ENCODE data around the gene KRTDAP.
"Not testable (repeated sequence)": the region's sequence is repeated elsewhere in the genome, so short reads cannot be mapped to it uniquely, and the experiment has no call there.

The KRTDAP gene

GRCh38 chr19:35468637-35469036 is 21.6 kb downstream of the KRTDAP start:
- H2BK120ac ChIP-seq (ENCODE audit: insufficient read depth, low read length, poor library complexity), result no peak overlapping the region
- no CpG with 5 or more reads among the region's 2 CpGs for WGBS (ENCODE audit: extremely low coverage, insufficient coverage, insufficient read length)
- no peak overlapping the region for H2AK5ac ChIP-seq (ENCODE audit: low read length)
- no peaks in the 10 kb centered on the region for H3K36me3 ChIP-seq (ENCODE audit: control insufficient read depth in 1 of 2, insufficient read depth in 2 of 2, low read length in 2 of 2)
- no peak overlapping the region for H4K8ac ChIP-seq (ENCODE audit: low read depth, low read length)
- no peak overlapping the region for H3K23ac ChIP-seq (ENCODE audit: low read length)
- H3K79me2 ChIP-seq (ENCODE audit: control insufficient read depth, insufficient read depth, low read length, poor library complexity), result peaks cover 2% of the 10 kb centered on the region
- H3K4me1 ChIP-seq (ENCODE audit: control insufficient read depth in 1 of 2, insufficient read depth in 2 of 2, low read length in 2 of 2), result no peaks in the 10 kb centered on the region
- H2BK5ac ChIP-seq (ENCODE audit: low read depth, low read length, poor library complexity), result no peak overlapping the region
- no peak overlapping the region for H4K91ac ChIP-seq (ENCODE audit: low read depth, low read length)
- no peak overlapping the region for H2BK12ac ChIP-seq (ENCODE audit: low read length)
- H3K4me3 ChIP-seq (ENCODE audit: low read depth, low read length), result no peak overlapping the region
- H3K27me3 ChIP-seq (ENCODE audit: insufficient read depth, low read length), result no peaks in the 10 kb centered on the region
- H3K9ac ChIP-seq (ENCODE audit: low read length), result no peak overlapping the region
- no peak overlapping the region for H2AFZ ChIP-seq (ENCODE audit: insufficient read depth, low read length, poor library complexity)
- H3K27ac ChIP-seq (ENCODE audit: low read depth, low read length), result no peak overlapping the region
- H4K12ac ChIP-seq (ENCODE audit: low read depth, low read length), result no peak overlapping the region
- no peak overlapping the region for H3K4ac ChIP-seq (ENCODE audit: low read depth, low read length)
- no peaks in the 10 kb centered on the region for H3K79me1 ChIP-seq (ENCODE audit: low read length)
- no peaks in the 10 kb centered on the region for H3K9me3 ChIP-seq (ENCODE audit: insufficient read depth, low read depth, low read length)
- peak in 1 of 2 donors; percentile 27 for DNase-seq
- no peak overlapping the region for H3K14ac ChIP-seq (ENCODE audit: low read length)
- H3K4me2 ChIP-seq (ENCODE audit: low read length), result no peak overlapping the region
- no peak overlapping the region for H3K18ac ChIP-seq (ENCODE audit: low read length)

GRCh38 chr19:35466259-35466658 is 24.0 kb downstream of the KRTDAP start:
- no peak overlapping the region for H2BK12ac ChIP-seq (ENCODE audit: low read length)
- no peaks in the 10 kb centered on the region for H3K36me3 ChIP-seq (ENCODE audit: control insufficient read depth in 1 of 2, insufficient read depth in 2 of 2, low read length in 2 of 2)
- no peak overlapping the region for H4K91ac ChIP-seq (ENCODE audit: low read depth, low read length)
- H3K9me3 ChIP-seq (ENCODE audit: insufficient read depth, low read depth, low read length), result no peaks in the 10 kb centered on the region
- no peak overlapping the region for H4K8ac ChIP-seq (ENCODE audit: low read depth, low read length)
- H3K27ac ChIP-seq (ENCODE audit: low read depth, low read length), result no peak overlapping the region
- no peak for DNase-seq
- no peak overlapping the region for H3K4me2 ChIP-seq (ENCODE audit: low read length)
- no CpG with 5 or more reads among the region's 1 CpG for WGBS (ENCODE audit: extremely low coverage, insufficient coverage, insufficient read length)
- no peak overlapping the region for H2AK5ac ChIP-seq (ENCODE audit: low read length)
- peaks cover 2% of the 10 kb centered on the region for H3K79me2 ChIP-seq (ENCODE audit: control insufficient read depth, insufficient read depth, low read length, poor library complexity)
- H3K18ac ChIP-seq (ENCODE audit: low read length), result no peak overlapping the region
- no peak overlapping the region for H2BK5ac ChIP-seq (ENCODE audit: low read depth, low read length, poor library complexity)
- no peaks in the 10 kb centered on the region for H3K79me1 ChIP-seq (ENCODE audit: low read length)
- H3K4me3 ChIP-seq (ENCODE audit: low read depth, low read length), result no peak overlapping the region
- H2BK120ac ChIP-seq (ENCODE audit: insufficient read depth, low read length, poor library complexity), result no peak overlapping the region
- no peaks in the 10 kb centered on the region for H3K27me3 ChIP-seq (ENCODE audit: insufficient read depth, low read length)
- no peak overlapping the region for H3K4ac ChIP-seq (ENCODE audit: low read depth, low read length)
- no peak overlapping the region for H3K14ac ChIP-seq (ENCODE audit: low read length)
- H2AFZ ChIP-seq (ENCODE audit: insufficient read depth, low read length, poor library complexity), result no peak overlapping the region
- H3K9ac ChIP-seq (ENCODE audit: low read length), result no peak overlapping the region
- no peak overlapping the region for H3K23ac ChIP-seq (ENCODE audit: low read length)
- H4K12ac ChIP-seq (ENCODE audit: low read depth, low read length), result no peak overlapping the region
- H3K4me1 ChIP-seq (ENCODE audit: control insufficient read depth in 1 of 2, insufficient read depth in 2 of 2, low read length in 2 of 2), result no peaks in the 10 kb centered on the region

- not testable (repeated sequence) for DNase-seq; H2BK5ac ChIP-seq (ENCODE audit: low read depth, low read length, poor library complexity); H3K36me3 ChIP-seq (ENCODE audit: control insufficient read depth in 1 of 2, insufficient read depth in 2 of 2, low read length in 2 of 2); H3K4me1 ChIP-seq (ENCODE audit: control insufficient read depth in 1 of 2, insufficient read depth in 2 of 2, low read length in 2 of 2); H3K79me2 ChIP-seq (ENCODE audit: control insufficient read depth, insufficient read depth, low read length, poor library complexity); H3K27me3 ChIP-seq (ENCODE audit: insufficient read depth, low read length); H3K9ac ChIP-seq (ENCODE audit: low read length); H2AFZ ChIP-seq (ENCODE audit: insufficient read depth, low read length, poor library complexity); H3K4me2 ChIP-seq (ENCODE audit: low read length); H3K18ac ChIP-seq (ENCODE audit: low read length); H3K4ac ChIP-seq (ENCODE audit: low read depth, low read length); H3K23ac ChIP-seq (ENCODE audit: low read length); H3K9me3 ChIP-seq (ENCODE audit: insufficient read depth, low read depth, low read length); H4K12ac ChIP-seq (ENCODE audit: low read depth, low read length); H2AK5ac ChIP-seq (ENCODE audit: low read length); H4K91ac ChIP-seq (ENCODE audit: low read depth, low read length); H4K8ac ChIP-seq (ENCODE audit: low read depth, low read length); H3K14ac ChIP-seq (ENCODE audit: low read length); H2BK12ac ChIP-seq (ENCODE audit: low read length); H2BK120ac ChIP-seq (ENCODE audit: insufficient read depth, low read length, poor library complexity); H3K4me3 ChIP-seq (ENCODE audit: low read depth, low read length); H3K79me1 ChIP-seq (ENCODE audit: low read length); H3K27ac ChIP-seq (ENCODE audit: low read depth, low read length)
- no CpG with 5 or more reads among the region's 7 CpGs for WGBS (ENCODE audit: extremely low coverage, insufficient coverage, insufficient read length)
Observed at GRCh38 chr19:35462956-35463355, 27.3 kb downstream of the KRTDAP start.

GRCh38 chr19:35462476-35462953 is 27.7 kb downstream of the KRTDAP start:
- peak; percentile 9 to 37 for DNase-seq
- WGBS (ENCODE audit: extremely low coverage, insufficient coverage, insufficient read length), result no CpG with 5 or more reads among the region's 6 CpGs
- Histone ChIP-seq H3K4me3 (ENCODE audit: low read depth, low read length) (no peak overlapping the region), H3K14ac (ENCODE audit: low read length) (no peak overlapping the region), H2BK5ac (ENCODE audit: low read depth, low read length, poor library complexity) (no peak overlapping the region), H2BK120ac (ENCODE audit: insufficient read depth, low read length, poor library complexity) (no peak overlapping the region), H4K91ac (ENCODE audit: low read depth, low read length) (no peak overlapping the region), H3K36me3 (ENCODE audit: control insufficient read depth in 1 of 2, insufficient read depth in 2 of 2, low read length in 2 of 2) (no peaks in the 10 kb centered on the region), H3K23ac (ENCODE audit: low read length) (no peak overlapping the region), H3K79me2 (ENCODE audit: control insufficient read depth, insufficient read depth, low read length, poor library complexity) (peaks cover 2% of the 10 kb centered on the region), H3K79me1 (ENCODE audit: low read length) (no peaks in the 10 kb centered on the region), H2AFZ (ENCODE audit: insufficient read depth, low read length, poor library complexity) (no peak overlapping the region), H3K9me3 (ENCODE audit: insufficient read depth, low read depth, low read length) (no peaks in the 10 kb centered on the region), H3K4ac (ENCODE audit: low read depth, low read length) (no peak overlapping the region), H4K12ac (ENCODE audit: low read depth, low read length) (no peak overlapping the region), H2BK12ac (ENCODE audit: low read length) (no peak overlapping the region), H4K8ac (ENCODE audit: low read depth, low read length) (no peak overlapping the region), H3K4me1 (ENCODE audit: control insufficient read depth in 1 of 2, insufficient read depth in 2 of 2, low read length in 2 of 2) (no peaks in the 10 kb centered on the region), H3K27me3 (ENCODE audit: insufficient read depth, low read length) (no peaks in the 10 kb centered on the region), H3K4me2 (ENCODE audit: low read length) (no peak overlapping the region), H3K27ac (ENCODE audit: low read depth, low read length) (no peak overlapping the region), H3K9ac (ENCODE audit: low read length) (no peak overlapping the region), H2AK5ac (ENCODE audit: low read length) (no peak overlapping the region), H3K18ac (ENCODE audit: low read length) (no peak overlapping the region)

Data from trophoblast cell (in vitro differentiated cells and primary cell).